NT2/D1 (cell line): ENCODE results near the gene PRR9.

ENCODE experiments used
- SUZ12 ChIP-seq: IDR thresholded peaks from 2 replicates; pipeline ENCODE4 v1.6.1; 2011; ENCODE audit not compliant: insufficient read length, insufficient read depth; ENCODE audit errors: extremely low read depth
- YY1 ChIP-seq: IDR thresholded peaks from 2 replicates; pipeline ENCODE4 v1.6.1; 2011; ENCODE audit not compliant: insufficient read length, insufficient read depth
- ZNF274 ChIP-seq: IDR thresholded peaks from 2 replicates; pipeline ENCODE4 v1.6.1; 2011; ENCODE audit warnings: mild to moderate bottlenecking, low read depth, low read length

DNA sequence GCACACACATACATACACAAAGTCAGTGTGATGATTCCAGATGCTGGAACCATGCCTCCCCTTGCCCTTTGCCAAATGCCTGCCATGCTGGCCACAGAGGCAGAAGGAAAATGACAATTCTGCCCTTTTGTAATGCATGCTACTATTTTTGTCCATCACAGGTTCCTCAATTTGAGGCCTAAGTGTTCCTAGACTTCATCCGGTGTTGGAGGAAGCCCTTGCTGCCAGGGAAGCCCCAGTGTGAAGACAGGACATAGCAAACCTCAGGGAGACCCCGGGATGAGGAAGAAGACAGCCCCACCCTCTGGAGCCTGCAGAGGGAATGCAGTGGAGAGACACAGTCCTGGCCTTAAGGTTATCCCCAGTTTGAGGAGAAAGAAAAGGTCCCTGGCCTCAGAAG lies 14.4 kb downstream of the PRR9 start:
- TF ChIP-seq SUZ12, result no peak
- no peak for TF ChIP-seq ZNF274
- TF ChIP-seq YY1, result no peak
